Stimulated activated CD4-positive, alpha-beta T cell treated with anti-CD3 and anti-CD28 coated beads, TNF-alpha, amount 100 ng/mL, for 1 hour (primary cell): Measurements from ENCODE around the gene PIP4K2A.

ENCODE experiments used
- DNase-seq, 3 donors: peaks; one replicate each; pipeline ENCODE4 v3.0.0-alpha.2; 2020; ENCODE audit warnings: low read depth in 3 of 3, low spot score in 1 of 3

Gene PIP4K2A

GRCh38 chr10:22560096-22560912 lies 154.1 kb downstream of the PIP4K2A start:
- no peak for DNase-seq

- no peak for DNase-seq
These were observed 157.1 kb downstream of the PIP4K2A start for GRCh38 chr10:22557321-22557720.

DNA sequence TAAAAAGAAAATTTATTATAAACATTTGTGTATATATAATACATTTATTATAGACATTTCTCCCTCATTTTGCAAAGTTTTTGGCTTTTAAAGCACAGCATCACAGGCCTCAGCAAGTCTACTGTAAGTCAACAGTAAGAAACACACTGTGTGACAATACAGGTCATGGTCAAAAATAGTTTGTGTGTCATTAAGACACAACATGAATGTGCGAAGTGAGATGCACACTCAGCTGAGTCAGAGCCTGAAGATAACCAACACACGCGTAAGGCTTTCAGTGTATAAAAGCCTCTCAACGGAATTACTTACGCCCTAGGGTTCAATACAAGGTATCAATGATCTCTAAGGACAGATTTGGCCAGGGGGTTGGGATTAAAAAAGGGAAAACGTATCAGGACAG lies 157.6 kb downstream of the PIP4K2A start:
- no peak for DNase-seq

DNA sequence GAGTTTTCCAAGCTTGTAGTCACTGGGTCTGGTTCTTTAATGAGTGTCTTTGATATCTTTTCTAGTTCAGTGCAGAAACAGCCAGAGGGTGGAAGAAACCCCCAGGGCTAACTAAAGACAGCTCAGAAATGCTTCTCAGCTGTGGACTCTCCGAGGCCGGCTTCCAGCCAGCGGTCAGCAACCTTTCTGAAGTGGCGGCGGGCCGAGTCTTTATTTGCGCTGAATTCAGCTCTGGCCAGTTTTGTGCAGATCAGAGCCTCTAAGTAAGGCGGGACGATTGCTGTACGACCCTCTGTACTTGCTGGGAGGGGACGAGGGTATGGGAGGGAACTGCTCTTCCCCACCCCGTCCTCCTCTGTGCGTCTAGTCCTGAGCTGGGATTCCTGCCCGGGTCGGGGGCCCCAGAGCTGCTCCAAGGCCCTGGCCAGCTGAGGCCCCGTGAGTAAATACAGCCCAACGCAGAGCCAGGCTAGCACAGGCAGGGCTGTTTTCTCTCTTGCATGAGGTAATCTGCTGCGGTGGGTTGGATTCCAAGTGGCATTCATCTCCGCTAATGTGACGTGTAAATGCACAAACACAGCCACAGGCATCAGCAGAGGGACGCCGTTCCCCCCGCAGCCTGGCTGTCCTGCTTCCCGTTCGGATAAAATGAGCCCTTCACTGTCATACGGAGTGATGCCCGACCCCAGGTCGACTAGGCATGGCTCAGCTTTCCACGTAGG lies 159.8 kb downstream of the PIP4K2A start:
- DNase-seq, result no peak

- DNase-seq, result no peak
These were observed 160.9 kb downstream of the PIP4K2A start for GRCh38 chr10:22553452-22553995.

DNA sequence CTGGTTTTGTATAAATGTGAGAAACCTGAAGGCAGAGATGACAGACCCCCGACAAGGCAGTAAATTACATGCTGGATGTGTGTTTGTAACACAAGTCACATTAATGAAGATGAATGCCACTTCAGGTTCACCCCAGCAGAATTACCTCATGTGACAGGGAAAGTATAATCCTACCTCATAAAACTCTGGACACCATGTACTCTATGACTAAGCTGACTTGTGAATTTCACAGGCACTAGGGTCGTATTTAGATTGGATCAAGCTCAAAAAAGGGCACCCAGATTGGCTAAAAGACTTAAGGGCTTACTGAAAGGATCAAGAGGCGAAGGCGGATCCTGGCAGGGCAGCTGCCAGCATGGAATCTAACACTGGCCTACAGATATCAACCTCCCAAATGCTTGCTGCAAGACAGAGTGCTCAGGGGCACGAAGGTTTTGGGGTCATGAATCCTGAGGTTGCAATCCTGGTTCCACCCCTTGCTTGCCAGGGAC lies 161.4 kb downstream of the PIP4K2A start:
- no peak for DNase-seq

DNA sequence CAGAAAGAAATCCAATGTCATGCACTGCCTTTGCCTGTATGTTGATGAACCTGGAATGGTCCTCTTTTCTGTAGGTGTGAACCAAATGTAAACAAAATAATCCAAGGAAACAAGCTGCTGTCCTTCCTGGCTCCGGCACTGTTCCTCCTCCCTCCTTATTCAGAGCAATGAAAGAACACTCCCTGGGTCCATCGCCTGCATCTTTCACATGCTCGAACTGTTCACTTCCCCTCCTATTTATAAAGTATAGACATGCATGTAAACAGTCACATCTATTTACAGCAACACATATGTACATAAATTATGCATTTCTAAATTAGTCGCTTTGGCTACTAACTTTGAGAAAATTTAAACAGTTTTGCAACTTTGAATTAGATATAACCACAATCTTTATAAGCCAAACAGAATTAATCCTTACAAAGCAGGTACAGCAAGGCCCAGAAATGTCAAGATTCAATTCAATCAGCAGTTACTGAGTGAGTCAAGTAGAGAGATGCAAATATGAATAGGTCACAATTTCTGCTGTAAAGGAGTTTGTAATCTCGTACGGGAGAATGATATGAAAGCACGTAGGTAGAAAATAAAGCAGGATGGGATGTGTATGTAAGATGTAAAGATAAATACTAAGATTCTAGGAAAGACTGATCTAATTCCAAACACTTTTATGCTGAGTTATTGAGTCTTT lies 162.6 kb downstream of the PIP4K2A start:
- no peak for DNase-seq

DNA sequence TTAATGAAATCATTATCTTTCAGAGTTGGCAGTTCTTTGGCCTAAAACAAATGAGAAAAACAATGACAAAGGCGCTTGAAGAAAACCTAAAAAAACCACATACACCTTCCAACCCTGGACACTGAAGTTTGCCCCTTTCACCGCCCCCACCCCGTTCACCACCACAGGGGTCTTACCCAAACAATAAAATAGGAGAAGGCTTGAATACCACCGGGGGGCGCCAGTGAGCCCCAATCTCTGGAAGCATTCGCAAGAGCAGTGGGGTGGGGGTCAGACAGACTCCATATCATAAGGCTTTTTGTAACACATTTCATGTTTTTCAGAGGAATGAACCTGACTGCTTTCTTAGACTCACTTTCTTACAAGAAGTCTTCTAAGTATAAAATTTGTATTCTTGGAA lies 163.6 kb downstream of the PIP4K2A start:
- peak; percentile 12 to 62 (median 45) for DNase-seq

GRCh38 chr10:22548344-22548743 lies 166.0 kb downstream of the PIP4K2A start:
- no peak for DNase-seq

- DNase-seq, result no peak
These were observed 168.7 kb downstream of the PIP4K2A start for GRCh38 chr10:22545643-22546042.

DNA sequence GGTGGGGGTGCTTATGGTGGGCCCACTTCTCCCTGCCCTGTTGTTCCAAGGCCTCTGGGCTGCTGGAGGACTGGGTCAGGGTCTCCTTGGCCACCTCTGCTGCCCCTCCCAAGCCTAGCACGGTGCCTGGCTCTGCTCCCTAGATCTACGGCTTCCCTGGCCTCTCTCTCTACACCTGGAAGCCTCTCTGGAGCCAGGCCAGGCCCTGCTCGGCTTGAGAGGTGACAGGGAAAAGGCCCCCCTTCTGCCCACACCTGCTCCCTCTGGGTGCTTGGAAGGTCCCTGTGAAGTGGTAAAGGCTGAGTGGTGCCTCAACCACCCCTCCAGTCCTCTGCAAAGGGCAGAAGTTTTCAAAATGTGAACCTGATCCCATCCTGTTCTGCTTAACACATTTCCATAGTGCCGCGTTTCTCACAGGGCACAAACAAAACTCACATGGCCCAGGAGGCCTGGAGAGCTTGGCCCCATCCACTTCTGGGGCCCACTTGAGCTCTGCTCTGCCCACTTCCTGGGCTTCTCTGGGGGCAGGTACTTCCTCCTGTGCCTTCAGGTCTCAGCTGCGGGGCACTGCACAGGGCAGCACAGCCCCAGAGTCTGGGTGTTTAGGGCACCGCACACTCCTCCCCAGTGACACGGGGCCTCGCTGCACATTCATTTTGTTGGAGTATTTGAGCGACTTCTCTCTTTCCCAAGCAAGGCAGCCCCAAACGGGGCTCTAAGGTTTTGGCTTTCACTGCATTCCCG lies 169.9 kb downstream of the PIP4K2A start:
- DNase-seq, result no peak

GRCh38 chr10:22542773-22543172 lies 171.6 kb downstream of the PIP4K2A start:
- DNase-seq, result no peak

DNA sequence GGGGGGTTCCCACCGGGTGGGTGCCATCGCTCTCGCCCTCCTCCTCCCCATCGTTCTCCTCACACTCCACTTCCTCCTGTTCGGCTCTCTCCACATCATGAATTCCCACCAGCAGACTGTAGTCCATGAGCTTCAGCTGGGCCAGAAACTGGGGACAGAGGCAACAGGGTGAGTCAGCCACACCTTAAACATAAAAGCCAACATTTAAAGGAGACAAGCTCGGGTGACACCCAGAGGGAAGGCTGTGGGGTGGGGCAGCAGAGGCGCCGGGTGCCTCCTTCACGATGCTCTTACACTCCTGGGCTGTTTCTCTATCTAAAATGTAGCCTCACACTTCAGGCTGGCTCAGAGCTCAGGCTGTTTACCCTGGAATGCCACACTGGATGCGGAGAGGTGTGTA lies 172.5 kb downstream of the PIP4K2A start:
- no peak for DNase-seq

- no peak for DNase-seq
These were observed 174.6 kb downstream of the PIP4K2A start for GRCh38 chr10:22539579-22540298.

GRCh38 chr10:22537810-22538209 lies 176.6 kb downstream of the PIP4K2A start:
- no peak for DNase-seq

GRCh38 chr10:22536620-22537019 lies 177.8 kb downstream of the PIP4K2A start:
- DNase-seq, result no peak

DNA sequence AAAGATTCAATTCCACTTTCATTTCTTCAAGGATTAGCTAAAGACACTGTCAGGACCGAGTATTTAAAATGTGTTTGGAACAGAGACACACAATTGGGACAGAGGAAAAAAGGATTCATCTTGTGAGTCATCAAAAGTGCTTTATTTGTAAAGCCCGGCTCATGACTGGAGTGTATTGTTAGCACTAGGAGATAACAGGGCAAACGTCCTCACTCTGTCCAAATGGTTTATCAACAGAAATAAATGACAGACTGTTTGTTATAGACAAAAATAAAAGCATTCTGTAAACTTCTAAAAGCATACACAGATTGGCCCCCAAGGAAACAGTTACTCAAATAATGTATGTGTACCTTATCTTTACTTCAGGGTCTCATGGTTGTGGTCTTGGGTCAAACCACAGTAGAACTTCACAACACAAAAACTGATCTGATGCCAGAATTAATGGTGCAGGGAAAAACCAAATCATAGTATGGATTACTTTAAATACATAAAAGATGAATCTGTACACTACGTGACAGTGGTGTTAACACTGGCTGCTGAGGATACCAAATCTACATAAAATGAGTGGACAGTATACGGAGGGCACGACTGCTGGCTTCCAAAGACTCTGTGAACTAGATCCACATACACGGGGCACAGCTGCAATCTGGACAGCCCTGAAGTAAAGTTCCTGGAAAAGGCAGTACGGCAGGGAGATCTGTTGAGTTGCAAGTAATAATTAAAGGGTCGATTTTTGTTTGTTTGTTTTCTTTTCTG lies 179.4 kb downstream of the PIP4K2A start:
- DNase-seq, result no peak

- DNase-seq, result no peak
These were observed 182.9 kb downstream of the PIP4K2A start for GRCh38 chr10:22531441-22531840.

- no peak for DNase-seq
These were observed 183.4 kb downstream of the PIP4K2A start for GRCh38 chr10:22531008-22531407.
